ENCODE data around the gene NUDT19.
"Not testable (repeated sequence)": the region's sequence is repeated elsewhere in the genome, so short reads cannot be mapped to it uniquely, and the experiment has no call there.

The NUDT19 gene

DNA sequence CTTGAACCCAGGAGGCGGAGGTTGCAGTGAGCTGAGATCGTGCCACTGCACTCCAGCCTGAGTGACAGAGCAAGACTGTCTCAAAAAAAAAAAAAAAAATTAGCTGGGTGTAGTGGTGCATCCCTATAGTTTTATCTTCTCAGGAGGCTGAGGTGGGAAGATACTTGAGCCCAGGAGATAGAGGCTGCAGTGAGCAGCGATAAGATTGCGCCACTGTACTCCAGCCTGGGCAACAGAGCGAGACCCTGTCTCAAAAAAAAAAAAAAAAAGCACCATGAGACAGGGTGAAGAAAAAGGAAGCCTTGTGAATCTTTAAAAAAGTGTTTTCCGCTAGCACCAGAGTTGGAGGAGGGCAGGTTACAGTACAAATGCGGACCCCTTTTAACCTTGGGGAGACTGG lies 24.6 kb downstream of the NUDT19 start:
- not testable (repeated sequence) for DNase-seq (ENCODE audit: low read depth)

DNA sequence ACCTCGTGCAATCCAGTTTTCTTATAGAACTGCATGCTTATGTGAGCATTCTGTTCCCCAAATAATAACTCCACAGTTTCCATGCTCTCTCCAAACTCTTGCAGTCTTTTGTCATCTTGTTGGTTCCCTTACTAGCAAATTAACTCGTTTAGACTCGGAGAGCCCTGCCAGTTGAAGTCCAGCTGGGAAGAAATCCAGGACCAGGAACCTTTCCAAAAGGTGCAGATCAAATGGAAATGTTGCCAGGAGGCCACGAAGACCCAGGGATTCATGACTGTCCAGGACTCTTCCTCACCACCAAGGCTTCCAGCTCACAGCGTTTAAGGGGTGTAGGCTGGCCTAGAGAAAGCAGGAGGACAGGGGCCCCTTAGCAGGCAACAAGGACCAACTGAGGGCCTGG lies 25.9 kb downstream of the NUDT19 start:
- no peak for DNase-seq (ENCODE audit: low read depth)

DNA sequence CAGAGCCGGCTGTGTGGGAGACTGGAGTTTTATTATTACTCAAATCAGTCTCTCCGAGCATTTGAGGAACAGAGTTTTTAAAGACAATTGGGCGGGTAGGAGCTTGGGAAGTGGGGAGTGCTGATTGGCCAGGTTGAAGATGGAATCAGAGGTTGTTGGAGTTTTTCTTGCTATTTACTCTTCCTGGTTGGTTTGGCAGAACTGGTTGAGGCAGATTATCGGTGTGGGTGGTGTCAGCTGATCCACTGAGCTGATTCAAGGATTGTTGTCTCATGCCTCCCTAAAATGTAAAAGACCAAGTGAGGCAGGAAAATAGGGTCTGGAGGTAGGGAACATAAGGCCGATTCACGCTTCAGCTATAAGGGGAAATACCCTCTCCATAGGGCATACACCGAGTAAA lies 26.7 kb downstream of the NUDT19 start:
- DNase-seq (ENCODE audit: low read depth) = no peak

DNA sequence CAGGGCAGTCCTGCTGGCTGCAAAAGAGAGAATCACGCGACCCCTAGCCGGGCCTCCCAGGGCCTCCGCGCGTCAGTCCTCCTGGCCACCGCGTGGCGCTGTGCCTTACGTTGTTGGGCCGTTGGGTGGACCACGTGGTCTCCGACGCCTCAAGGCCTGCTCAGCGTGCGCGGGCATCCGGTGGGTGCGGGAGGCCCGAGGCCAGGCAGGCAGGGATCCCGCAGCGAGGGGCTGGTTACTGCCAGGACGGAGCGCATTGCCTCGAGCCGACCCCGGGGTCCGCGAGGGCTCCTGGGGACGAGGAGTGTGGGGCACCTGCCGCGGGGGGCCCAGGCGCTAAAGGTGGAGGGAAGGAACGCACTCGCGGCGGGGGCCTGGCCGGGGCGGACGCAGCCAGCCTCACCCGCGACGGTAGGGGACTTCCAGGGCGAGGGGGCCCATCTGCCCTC lies 28.0 kb downstream of the NUDT19 start, which contains the start of gene TDRD12:
TSS of gene TDRD12 (plus strand) at position 157 of the 449 bp plus-strand sequence. CDS start 306 bp downstream, outside the sequence.
- no peak for DNase-seq (ENCODE audit: low read depth)

DNA sequence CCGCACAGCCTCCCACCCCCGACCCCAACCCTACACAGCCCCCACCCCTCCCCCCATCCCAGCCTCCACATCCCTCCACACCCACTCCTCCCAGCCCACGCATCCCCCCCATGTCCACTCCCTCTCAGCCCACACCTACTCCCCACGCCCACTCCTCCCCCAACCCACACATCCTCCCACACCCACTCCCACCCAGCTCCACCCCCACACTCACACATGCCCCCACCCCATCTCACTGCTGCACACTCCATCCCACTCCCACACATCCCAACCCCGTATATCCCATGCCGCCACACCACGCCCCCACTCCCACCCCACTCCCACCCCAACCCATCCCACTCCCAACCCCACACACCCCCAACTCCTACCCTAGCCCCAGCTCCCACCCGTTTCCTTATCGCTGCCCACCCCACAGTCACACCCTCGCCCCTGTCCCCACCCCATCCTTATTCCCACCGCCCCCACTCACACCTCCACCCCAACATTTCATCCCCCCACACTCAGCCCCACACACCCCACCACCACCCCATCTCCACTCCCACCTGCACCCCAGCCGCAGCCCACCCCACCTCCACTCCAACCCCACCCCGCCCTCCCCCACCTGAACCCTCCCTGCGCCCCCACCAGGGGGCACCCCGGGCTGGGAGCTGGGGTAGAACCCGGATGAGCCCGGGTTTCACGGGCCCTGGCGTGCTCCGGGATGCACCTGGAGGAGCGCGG lies 28.8 kb downstream of the NUDT19 start:
- DNase-seq (ENCODE audit: low read depth) = no peak

DNA sequence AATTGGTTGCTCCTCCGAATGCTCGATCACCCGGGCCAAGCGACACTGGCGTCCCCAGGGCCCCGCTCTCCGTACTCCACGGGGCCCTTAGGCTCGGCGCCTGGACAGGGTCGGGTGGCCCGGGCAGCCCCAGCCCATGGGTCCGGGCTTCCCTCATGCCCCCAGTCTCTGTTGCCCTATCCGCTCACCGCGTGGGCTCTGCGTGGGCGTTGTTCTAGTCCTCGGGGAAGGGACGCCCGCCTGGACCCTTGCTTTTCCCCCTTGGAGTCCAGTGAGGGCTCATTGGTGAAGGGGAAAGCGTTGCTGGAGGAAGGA lies 29.3 kb downstream of the NUDT19 start:
- no peak for DNase-seq (ENCODE audit: low read depth)

DNA sequence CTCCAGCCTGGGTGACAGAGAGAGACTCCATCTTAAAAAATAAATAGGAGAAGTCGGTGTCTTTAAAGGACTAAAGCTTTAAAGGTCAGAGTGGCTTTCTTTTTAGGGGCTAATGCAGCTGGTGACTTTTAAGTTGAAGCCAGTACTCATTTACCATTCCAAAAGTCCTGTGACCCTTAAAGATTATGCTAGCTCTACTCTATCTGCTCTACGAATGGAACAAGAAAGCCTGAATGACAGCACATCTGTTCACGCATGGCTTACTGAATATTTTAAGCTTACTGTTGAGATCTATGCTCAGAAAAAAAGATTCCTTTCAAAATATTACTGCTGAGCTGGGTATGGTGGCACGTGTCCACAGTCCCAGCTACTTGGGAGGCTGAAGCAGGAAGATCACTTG lies 44.3 kb downstream of the NUDT19 start:
- no peak for DNase-seq (ENCODE audit: low read depth)

DNA sequence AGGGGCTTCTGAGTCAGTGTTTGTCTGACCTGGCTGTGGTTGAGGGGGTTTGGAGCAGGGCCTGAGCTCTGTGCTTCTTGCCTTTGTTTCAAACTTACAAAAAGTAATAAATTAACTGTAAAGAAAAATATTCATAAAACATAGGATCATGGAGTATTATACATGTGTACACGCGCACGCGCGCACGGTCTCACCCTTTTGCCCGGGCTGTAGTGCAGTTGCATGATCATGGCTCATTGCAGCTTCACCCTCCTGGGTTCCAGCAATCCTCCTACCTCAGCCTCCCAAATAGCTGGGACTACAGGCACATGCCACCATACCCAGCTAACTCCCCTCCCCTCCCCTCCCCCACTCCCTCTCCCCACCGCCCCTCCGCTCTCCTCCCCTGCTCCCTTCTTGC lies 51.4 kb downstream of the NUDT19 start:
- DNase-seq (ENCODE audit: low read depth) = no peak

DNA sequence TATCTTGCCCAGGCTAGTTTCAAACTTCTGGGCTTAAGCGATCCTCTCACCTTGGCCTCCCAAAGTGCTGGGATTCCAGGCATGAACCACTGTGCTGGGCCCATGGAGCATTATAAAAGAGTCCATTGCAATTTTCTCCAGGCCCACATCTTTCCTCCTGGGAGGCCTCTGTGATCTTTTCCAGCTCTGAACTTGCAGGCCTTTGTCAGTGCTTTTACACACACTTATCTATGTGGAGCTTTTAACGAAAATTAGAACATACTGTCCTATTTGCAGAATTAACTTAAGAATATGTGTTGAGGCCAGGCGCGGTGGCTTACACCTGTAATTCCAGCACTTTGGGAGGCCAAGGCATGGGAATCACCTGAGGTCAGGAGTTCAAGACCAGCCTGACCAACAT lies 51.8 kb downstream of the NUDT19 start:
- DNase-seq (ENCODE audit: low read depth) = no peak

DNA sequence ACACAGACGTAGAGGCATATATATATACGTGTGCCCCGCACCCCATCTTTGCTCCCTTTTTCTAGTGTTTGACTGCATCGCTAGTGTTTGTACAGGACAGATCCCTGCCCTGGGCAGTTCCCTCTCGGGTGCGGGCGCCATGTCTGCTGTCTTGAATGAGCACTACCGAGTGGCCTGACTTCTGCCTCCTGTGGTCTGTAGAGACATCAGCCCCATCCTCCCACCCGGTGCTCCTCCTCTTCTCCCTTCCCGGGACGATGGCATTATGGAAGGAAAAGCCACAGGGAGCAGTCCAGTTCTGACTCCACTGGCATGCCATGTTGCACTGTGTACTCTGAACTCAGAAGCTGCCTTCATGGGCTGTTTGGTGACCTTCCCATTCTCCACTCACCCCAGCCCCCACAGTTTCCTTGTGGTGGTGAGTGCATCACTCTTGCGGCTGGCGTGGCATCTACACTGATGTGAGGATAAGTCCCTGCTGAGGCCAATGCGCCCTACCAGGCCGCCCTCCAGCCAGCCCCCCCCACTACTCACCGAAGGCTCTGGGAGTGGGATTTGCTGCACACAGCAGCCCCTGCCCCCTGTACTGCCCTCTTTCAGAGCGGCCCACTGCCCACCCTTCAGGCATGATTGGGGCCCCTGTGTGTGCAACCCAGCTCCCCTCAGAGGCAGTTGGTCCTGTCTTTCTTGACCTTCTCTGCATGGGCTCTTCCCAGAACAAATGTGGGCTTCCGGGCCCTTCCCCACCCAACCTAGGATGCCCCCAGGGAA lies 53.1 kb downstream of the NUDT19 start:
- DNase-seq (ENCODE audit: low read depth) = no peak

DNA sequence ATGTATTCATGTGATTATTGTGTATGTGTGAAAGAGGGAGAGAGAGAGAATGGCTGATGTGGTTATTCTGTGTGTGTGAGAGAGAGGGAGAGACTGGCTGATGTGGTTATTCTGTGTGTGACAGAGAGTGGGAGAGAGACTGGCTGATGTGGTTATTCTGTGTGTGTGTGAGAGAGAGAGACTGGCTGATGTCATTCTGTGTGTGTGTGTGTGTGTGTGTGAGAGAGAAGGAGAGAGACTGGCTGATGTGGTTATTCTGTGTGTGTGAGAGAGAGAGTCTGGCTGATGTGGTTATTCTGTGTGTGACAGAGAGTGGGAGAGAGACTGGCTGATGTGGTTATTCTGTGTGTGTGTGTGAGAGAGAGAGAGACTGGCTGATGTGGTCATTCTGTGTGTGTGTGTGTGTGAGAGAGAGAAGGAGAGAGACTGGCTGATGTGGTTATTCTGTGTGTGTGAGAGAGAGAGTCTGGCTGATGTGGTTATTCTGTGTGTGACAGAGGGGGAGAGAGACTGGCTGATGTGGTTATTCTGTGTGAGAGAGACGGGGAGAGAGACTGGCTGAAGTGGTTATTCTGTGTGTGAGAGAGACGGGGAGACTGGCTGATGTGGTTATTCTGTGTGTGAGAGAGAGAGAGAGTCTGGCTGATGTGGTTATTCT lies 54.1 kb downstream of the NUDT19 start:
- peak; percentile 43 for DNase-seq (ENCODE audit: low read depth)

DNA sequence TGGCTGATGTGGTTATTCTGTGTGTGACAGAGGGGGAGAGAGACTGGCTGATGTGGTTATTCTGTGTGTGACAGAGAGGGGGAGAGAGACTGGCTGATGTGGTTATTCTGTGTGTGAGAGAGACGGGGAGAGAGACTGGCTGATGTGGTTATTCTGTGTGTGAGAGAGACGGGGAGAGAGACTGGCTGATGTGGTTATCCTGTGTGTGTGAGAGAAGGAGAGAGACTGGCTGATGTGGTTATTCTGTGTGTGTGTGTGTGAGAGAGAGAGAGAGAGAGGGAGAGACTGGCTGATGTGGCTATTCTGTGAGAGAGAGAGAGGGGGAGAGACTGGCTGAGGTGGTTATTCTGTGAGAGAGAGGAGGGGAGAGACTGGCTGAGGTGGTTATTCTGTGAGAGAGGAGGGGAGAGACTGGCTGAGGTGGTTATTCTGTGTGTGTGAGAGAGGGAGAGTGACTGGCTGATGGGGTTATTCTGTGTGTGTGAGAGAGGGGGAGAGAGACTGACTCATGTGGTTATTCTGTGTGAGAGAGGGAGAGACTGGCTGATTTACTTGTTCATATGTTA lies 55.1 kb downstream of the NUDT19 start:
- peak; percentile 59 for DNase-seq (ENCODE audit: low read depth)

DNA sequence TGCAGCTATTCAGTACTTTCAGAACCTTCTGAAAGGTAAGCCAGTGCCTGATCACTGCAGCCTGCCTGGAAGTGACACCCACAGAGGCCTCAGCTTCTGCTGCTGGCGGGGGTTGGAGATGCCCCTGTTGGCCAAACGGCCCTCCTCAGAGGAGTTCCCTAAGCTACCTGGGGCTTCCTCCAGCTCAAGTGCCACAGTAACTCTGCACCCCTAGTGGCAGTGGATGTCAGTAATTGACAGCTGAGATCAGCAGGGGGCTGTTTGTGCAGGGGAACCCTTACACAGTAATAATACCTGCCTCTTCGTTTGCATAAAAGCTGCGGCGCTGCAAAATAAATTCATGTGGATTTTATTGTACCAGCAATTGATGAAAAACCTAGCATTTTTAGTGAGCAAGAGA lies 56.9 kb downstream of the NUDT19 start:
- DNase-seq (ENCODE audit: low read depth) = no peak

DNA sequence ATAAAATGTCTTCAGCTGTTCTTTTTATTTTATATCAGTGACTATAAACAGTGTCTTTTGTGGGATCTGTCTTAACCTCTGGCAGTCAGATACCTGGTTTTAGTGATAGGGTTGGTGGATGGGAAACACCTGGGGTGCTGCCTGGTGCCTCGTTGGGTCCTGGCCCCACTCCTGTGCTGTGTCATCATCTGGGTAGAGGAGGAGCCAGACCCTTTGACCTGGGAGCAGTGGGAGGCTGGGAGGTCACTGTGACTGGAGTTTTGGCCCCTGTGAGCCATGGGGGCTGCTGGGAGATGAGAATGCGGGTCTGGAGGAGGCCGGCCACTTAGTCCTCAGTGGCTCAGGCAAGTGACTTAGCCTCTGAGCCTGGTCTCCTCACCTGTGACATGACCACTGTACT lies 57.3 kb downstream of the NUDT19 start:
- no peak for DNase-seq (ENCODE audit: low read depth)

DNA sequence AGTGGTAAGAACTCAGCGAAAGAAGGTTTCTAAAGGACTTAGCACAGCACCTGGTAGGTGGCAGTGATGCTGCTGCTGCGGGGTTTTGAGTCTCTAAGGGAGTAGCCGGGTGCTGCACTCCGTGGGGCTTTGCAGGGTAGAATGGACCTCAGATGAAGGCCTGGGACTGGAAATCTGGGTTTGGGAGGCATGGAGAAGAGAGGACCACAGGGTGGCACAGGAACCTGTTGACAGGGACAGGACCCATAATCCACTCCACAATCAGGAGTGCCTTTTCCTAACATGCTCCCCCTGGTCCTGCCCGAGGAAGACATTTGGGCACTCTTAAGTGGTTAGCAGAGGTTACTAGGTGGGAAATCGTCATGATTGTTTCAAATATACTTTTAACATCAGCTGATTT lies 57.7 kb downstream of the NUDT19 start:
- no peak for DNase-seq (ENCODE audit: low read depth)

DNA sequence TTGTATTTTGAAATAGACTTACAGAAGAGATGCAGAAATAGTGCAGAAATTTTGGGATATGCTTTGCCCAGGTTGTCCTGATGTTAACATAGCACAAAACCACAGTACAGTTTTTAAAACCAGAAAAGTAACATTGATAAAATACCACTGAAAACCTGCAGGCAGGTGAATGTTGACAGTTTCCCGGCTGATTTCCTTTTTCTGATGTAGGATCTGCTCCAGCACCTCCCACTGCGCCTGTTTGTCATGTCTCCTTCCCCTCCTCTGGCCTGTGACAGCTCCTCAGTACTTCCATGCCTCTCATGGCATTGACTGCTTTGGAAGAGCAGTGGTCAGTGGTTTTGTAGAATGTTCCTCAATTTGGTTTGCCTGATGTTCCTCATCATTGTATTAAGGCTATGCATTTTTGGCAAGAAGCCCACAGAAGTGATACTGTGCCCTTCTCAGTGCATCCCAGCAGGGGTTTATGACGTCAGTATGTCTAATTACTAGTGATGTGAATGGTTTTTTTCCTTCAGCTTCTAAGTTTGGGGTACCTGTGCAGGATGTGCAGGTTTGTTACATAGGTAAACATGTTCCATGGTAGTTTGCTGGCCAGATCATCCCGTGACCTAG lies 58.9 kb downstream of the NUDT19 start:
- no peak for DNase-seq (ENCODE audit: low read depth)

DNA sequence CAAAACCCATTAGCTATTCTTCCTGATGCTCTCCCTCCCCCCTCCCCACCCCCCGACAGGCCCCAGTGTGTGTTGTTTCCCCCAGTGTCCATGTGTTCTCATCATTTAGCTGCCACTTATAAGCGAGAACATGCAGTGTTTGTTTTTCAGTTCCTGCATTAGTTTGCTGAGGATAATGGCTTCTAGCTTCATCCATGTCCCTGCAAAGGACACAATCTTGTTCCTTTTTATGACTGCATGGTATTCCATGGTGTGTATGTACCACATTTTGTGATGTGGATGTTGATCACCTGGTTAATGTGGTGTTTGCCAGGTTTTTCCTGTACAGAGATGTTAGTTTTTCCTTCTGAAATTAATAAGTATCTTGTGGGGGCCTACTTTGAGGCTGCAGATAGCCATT lies 59.4 kb downstream of the NUDT19 start:
- DNase-seq (ENCODE audit: low read depth) = no peak

DNA sequence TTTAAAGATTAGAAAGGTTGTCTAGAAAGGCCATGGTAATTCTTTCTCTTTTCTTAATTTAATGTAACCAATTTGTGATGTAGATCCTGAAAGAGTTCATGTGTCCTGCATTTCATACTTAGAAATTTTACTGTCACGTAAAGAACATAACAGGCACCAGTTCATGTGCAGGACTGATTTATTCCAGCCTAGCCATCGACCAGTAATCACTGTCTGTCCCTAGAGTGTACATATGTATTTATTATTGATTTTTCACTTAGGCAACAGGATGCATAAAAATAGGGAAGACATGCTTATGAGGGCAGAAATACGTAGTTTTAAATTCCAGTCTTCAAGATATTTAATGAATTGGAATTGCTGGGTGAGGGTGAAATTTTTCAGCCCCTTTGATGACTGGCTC lies 65.6 kb downstream of the NUDT19 start:
- no peak for DNase-seq (ENCODE audit: low read depth)
